Panc1 (cell line): ENCODE measurements around the gene CACNA2D4.

Experiments
- POLR2AphosphoS5 ChIP-seq: IDR thresholded peaks from 2 replicates; pipeline ENCODE4 v1.6.1; 2012; ENCODE audit warnings: mild to moderate bottlenecking, low read depth, low read length, moderate library complexity
- TCF7L2 ChIP-seq: IDR thresholded peaks from 2 replicates; pipeline ENCODE4 v1.6.1; 2011; ENCODE audit warnings: mild to moderate bottlenecking, low read depth, low read length, inconsistent platforms
- TF ChIP-seq, protein P1 (sequence below): fragments of 450-650 bp; IDR thresholded peaks from 2 replicates; pipeline ENCODE4 v1.5.1; 2017; ENCODE audit warnings: mild to moderate bottlenecking

DNA sequence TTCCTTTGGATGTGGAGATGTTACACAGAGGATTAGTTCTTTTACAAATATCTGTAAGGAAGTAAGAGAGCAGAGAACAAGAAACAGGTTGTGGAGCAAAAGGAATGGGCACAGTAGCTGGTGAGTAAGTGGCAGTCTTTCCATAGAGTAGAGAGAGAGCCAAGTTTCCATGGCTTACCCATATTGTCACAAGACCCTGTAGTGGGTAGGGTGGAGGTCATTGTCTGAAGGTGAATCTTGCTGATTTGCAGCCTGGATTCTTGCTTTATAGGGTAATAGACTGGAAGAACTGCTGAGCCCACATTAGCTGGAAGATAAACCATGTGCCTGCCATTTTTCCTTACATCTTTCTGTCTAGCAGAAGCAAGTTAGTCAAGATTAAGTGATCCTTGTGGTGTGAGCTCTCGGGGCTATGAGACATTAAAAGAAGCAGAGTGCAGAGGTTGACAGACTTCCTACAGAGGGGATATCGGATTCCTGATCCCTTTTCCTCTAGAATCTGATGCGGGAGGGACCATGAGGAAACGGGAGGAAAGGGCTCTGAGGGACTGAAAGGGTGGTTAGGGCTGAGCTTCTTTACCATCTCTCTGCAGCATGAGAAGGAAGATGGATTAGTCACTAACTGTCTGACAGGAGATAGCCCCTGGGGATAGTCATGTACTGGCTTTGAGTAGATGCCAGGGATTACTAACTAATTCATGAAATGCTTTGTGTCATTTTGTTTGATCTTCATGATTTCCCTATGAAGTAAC lies 142.1 kb downstream of the CACNA2D4 start:
- TF ChIP-seq TCF7L2 (no peak), POLR2AphosphoS5 (no peak)
- TF ChIP-seq, protein P1, sequence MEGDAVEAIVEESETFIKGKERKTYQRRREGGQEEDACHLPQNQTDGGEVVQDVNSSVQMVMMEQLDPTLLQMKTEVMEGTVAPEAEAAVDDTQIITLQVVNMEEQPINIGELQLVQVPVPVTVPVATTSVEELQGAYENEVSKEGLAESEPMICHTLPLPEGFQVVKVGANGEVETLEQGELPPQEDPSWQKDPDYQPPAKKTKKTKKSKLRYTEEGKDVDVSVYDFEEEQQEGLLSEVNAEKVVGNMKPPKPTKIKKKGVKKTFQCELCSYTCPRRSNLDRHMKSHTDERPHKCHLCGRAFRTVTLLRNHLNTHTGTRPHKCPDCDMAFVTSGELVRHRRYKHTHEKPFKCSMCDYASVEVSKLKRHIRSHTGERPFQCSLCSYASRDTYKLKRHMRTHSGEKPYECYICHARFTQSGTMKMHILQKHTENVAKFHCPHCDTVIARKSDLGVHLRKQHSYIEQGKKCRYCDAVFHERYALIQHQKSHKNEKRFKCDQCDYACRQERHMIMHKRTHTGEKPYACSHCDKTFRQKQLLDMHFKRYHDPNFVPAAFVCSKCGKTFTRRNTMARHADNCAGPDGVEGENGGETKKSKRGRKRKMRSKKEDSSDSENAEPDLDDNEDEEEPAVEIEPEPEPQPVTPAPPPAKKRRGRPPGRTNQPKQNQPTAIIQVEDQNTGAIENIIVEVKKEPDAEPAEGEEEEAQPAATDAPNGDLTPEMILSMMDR, result no peak
